Omental fat pad (tissue), 4 donors: ENCODE results near the gene HLTF. TPM values are rescaled to one million over a fixed set of nuclear protein-coding genes. Genes with fewer than 3 reads are reported as not detected.

Experiments used
- ATAC-seq: fragments of 150-250 bp; one replicate; pipeline ENCODE4 v1.9.1; 2016; ENCODE audit warnings: mild to moderate bottlenecking, moderate library complexity; ENCODE audit not compliant: low FRiP score
- DNase-seq: peaks from one replicate; pipeline ENCODE4 v3.0.0-alpha.2; 2019; ENCODE audit warnings: low spot score
- total RNA-seq, 4 donors: library from RNA; depleted of rRNA; stranded (reverse); fragments of >200 nt; gene quantifications; one replicate each; pipeline ENCODE4 v1.1.0, GENCODE V29; 2016
- TF ChIP-seq, protein P1 (sequence below), 3 donors: fragments of 450-650 bp; IDR thresholded peaks; one replicate each; pipeline ENCODE4 v1.5.1; 2016 to 2017; ENCODE audit warnings: antibody characterized with exemption in 3 of 3, mild to moderate bottlenecking in 3 of 3, moderate library complexity in 2 of 3

The HLTF gene
- total RNA-seq, 4 donors from 2014 or later, result 10.2 to 20.5 (median 18.3) TPM

DNA sequence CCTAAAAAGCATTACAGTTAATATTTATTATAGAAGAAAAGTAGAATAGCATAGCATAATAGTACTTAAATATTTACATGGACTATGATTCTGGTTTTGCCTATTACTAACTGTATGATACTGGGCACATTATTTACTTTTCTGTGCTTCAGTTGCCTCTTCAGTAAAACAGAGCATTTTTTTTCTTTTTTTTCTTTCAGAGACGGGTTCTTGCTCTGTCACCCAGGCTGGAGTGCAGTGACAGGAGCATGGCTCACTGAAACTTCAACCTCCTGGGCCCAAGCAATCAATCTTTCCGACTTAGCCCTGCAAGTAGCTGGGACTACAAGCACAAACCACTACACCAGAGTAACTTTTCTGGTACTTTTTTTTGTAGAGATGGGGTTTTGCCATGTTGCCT lies 48.0 kb downstream of the HLTF start:
- no peak for ATAC-seq
- DNase-seq, result no peak
- TF ChIP-seq, protein P1, sequence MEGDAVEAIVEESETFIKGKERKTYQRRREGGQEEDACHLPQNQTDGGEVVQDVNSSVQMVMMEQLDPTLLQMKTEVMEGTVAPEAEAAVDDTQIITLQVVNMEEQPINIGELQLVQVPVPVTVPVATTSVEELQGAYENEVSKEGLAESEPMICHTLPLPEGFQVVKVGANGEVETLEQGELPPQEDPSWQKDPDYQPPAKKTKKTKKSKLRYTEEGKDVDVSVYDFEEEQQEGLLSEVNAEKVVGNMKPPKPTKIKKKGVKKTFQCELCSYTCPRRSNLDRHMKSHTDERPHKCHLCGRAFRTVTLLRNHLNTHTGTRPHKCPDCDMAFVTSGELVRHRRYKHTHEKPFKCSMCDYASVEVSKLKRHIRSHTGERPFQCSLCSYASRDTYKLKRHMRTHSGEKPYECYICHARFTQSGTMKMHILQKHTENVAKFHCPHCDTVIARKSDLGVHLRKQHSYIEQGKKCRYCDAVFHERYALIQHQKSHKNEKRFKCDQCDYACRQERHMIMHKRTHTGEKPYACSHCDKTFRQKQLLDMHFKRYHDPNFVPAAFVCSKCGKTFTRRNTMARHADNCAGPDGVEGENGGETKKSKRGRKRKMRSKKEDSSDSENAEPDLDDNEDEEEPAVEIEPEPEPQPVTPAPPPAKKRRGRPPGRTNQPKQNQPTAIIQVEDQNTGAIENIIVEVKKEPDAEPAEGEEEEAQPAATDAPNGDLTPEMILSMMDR (IDR thresholded peaks at IDR 0.05), result no peak

DNA sequence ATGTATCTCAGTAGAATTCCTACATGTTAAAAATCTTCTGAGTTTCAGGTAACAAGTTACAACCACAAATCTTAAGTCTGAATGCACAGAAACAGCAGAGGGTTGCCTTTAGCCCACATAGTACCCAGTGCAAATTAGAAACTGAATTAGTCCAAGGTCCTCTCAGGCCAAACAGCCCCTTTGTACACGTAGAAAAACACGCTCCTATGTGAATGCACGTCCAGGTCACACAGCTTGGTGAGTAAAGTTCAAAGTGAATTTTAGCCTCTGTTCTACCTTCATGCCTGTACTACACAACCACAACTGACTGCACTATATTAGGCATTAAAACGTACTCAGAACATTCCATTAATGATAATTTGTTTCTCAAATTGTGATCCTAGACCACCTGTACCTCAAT lies 48.6 kb downstream of the HLTF start:
- TF ChIP-seq, protein P1 (IDR thresholded peaks at IDR 0.05), result no peak
- DNase-seq (no peak), ATAC-seq (no peak)

DNA sequence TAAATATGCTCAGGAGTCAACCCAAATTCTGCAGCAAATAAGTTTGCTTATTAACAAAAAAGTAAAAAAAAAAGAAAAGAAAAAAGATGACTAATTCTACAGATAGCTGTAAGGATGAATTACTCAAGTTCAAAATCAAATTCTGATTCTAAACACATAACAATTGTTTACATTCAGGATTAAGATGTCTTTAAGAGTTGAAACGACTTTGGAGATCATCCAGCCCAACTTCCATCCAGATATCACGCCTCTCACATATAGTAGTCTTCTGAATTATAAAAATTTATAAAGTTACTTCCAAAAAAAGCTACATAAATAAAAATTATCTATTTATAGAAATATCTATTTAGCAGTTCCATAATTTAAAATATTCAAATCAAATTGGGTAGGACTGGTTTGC lies 55.2 kb downstream of the HLTF start:
- no peak for ATAC-seq
- TF ChIP-seq, protein P1 (IDR thresholded peaks at IDR 0.05), result no peak

DNA sequence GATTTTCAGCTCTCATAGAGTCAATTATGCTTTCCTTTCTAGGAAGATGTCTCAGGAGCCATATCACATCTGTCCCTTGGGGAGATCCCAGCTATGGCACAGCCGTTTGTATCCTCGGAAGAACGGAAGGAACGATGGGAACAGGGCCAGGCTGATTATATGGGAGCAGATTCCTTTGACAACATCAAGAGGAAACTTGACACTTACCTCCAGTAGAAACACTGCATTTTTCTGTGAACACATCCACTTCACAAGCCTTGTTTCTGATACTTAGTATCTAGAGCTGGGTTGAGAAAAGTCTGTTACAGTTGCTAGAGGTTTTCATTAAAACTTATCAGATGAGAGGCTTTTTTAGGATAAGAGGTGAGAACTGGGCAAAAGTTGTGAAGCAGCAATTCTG lies 59.6 kb downstream of the HLTF start:
- DNase-seq (no peak), ATAC-seq (no peak)
- TF ChIP-seq, protein P1 (IDR thresholded peaks at IDR 0.05), result no peak

More for the DNA sequence above, 55.2 kb downstream of the HLTF start:
- DNase-seq, result no peak

DNA sequence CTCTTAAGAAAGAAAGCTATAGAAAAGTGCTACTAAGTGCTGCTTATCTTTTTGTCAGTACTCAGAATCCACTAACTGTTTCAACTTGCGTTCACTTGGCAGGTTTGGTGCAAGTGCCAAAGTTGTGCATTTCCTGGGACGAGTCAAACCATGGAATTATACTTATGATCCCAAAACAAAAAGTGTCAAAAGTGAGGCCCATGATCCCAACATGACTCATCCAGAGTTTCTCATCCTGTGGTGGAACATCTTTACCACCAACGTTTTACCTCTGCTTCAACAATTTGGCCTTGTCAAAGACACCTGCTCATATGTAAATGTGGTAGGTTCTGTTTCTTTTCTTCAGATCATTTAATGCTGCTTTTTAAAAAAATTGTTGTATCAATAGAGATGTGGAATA lies 62.4 kb downstream of the HLTF start:
- TF ChIP-seq, protein P1 (IDR thresholded peaks at IDR 0.05), result no peak
- DNase-seq (no peak), ATAC-seq (no peak)

DNA sequence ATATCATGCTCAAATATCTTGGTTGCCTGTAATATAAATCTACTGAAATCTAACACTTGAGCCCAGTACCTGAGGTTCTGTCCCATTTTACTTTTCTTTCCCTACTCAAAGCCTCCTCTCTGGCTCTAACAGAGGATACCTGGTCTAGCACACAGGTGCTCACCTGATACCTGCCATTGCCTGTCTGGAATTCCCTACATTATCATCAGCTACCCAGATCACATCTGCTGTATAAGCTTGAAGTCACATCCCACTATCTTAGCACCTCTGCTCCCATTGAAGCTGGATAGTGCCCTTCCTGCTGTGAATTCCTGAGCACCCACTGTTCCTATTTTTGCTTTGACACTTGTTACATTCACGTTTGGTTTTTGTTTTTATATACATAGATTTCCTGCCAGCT lies 64.5 kb downstream of the HLTF start:
- TF ChIP-seq, protein P1 (IDR thresholded peaks at IDR 0.05), result no peak
- DNase-seq, result no peak
- no peak for ATAC-seq

DNA sequence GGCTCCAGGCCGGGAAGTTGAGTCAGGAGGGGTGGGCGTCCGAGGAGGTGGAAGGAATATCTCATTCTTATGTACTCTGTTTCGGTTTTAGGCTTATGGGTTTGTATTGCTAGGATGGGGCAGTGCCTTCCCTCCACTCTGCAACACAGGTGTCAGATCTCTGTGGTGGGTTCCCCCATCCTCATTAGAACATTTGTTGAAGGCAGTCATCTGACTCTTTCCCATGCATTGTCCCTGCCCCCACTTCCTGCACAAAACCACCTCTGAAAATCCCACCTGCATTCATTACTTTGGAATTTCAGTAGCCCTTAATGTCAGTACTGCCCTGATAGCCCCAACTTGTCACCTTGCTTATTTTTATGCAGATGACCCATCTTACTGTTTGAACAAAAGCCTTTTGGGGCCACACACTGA lies 65.5 kb downstream of the HLTF start:
- TF ChIP-seq, protein P1 (IDR thresholded peaks at IDR 0.05), result no peak
- ATAC-seq (no peak), DNase-seq (no peak)
